Measurements from ENCODE around the gene DHH.
"Not testable (repeated sequence)": the region's sequence is repeated elsewhere in the genome, so short reads cannot be mapped to it uniquely, and the experiment has no call there.

Gene DHH

DNA sequence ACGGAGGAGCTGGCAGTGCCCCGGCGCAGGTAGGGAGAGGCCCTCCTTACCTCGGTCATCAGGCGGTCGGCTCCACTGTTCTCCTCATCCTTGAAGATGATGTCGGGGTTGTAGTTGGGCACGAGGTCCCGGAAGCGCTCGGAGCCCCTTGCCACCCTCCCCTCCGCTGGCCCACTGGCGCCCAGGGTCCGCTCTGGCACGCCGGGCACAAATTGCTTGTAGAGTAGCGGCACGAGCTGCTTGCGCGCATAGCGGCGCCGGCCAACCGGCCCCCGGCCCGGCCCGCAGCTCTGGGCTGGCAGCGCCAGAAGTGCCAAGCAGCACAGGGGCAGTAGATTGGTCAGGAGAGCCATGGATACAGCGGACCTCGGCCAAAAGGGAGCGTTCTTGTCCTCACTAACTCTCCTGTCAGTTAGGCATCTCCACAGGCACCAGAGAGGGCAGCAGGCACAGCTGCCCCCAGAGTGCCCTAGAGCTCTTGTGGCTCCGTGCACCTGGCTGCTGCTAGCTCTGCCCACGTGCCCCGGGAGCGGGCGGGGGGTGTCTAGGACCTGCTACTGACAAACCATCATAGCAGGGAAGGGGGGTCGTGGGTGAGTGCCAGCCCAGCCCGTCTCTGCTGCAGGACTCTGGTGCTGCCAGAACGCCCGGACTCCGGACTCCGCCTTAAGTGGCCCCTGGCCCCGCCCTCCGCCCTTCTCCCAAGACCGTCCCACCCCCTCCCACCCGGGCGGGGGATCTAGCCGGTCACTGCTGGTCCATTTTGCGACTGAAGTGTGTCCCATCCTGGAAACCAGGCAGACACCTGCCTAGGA, at the start of gene DHH:
TSS of gene DHH (minus strand) at position 642 of the 815 bp plus-strand sequence. CDS start at position 353, 289 bp downstream.
- DNase-seq (ENCODE audit: low read depth in 2 of 2): no peak

DNA sequence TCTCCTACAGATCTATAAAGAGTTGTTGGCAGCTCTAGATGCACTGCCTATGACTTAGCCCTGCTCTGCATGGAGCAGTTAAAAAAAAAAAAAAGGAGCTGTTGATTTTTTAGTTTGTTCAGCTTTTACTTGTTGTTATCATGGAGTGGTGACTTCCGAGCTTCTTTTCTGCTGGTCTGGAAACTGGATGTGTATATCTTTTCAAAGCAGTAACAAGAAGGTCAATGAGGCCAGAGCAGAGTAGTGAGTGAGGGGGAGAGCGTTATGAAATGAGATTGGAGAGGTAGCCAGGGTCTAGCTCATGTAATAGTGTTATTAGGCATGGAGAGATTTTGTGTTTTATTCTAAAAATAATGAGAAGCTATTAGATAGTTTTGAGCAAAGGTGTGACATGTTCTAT, 49.8 kb upstream of the DHH start:
- no peak for DNase-seq (ENCODE audit: low read depth in 2 of 2)

DNA sequence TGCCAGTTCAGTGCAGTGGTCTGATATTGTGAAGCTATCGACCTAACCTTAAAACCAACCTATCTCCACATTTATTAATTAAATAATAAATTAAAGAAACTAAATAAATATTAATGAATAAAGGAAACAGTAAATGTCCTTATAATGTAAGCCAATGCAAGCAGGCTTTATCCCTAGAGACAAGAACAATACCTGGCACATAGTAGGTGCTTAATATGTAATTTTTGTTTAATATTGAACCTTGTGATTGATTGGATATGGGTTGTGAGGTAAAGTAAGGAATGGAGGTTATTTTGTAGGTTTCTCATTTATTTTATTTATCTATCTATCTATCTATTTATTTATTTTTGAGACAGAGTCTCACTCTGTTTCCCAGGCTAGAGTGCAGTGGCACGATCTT, 44.4 kb upstream of the DHH start:
- no peak for DNase-seq (ENCODE audit: low read depth in 2 of 2)

DNA sequence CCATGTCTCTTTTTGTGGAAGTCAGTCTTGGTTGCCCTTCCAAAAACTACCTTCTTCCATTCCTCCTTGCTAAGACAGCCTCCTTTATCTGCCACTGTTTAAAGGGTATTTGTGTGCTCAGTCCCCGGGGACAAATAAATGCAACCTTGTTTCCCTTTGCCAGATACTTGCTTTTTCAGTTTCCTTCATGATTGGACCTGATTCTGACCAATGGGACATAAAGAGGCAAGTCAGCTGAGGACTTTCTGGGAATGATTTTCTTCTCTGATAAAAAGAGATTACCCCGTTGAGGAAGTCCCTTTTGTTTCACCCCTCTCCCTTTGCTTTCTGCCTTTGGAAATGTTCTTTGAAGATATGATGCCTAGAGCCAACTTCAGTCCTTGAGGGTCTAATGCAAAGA, 44.0 kb upstream of the DHH start:
- no peak for DNase-seq (ENCODE audit: low read depth in 2 of 2)

DNA sequence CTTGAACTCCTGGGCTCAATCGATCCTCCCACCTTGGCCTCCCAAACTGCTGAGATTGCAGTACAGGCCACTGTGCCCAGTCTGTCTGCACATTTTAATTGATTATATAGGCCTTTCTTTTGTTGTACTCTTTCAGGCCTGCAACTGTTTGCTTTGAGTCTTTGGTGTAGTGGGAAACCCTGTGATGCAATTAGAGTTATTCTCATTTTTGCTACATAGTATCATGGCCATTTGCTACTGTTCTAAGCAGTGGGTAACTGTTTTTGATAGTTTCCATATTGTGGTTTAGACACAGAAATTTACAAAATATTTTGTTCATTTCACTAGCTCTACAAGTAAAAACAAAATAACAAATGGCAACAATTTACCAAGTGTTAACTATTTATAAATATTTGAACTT, 42.9 kb upstream of the DHH start:
- DNase-seq (ENCODE audit: low read depth in 2 of 2): no peak

DNA sequence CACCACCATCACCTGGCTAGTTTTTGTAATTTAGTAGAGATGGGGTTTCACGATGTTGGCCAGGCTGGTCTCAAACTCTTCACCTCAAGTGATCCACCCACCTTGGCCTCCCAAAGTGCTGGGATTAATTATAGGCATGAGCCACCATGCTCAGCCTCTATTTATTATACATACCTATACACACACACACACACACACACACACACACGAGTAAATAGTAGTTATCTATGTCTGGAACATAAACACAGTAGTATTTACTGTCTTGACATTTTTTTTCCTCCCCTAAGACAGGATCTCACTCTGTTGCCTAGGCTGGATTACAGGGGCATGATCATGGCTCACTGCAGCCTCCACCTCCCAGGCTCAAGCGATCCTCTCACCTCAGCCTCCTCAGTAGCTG, 42.4 kb upstream of the DHH start:
- not testable (repeated sequence) for DNase-seq (ENCODE audit: low read depth in 2 of 2)

DNA sequence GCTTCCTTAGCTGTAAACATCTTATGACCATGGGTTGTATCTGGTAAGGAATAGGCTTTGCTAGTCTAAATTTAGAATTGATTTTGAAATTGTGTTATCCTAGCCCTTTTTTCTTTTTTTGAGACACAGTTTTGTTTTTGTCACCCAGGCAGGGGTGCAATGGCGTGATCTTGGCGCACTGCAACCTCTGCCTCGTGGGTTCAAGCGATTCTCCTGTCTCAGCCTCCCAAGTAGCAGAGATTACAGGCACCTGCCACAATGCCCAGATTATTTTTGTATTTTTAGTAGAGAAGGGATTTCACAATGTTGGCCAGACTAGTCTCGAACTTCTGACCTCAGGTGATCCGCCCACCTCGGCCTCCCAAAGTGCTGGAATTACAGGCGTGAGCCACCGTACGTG, 39.0 kb upstream of the DHH start:
- no peak for DNase-seq (ENCODE audit: low read depth in 2 of 2)

DNA sequence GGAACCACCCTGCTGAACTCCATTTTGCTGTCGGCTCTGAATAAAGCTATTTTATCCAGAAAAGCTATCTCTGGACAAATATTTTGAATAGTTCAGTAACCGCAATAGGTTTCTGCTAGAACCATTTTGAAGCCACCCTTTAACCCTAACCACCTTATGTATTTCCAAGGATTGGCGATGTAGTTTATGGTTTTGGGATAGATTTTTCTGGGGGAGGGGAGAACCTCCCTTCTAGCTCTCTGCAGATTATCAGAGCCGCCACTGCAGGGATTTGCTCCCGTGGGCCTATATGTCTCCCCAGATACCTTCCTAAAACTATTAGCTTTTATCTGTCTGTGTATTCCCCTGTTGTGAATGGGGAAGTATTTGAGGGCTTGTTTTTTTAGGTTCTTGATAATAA, 38.4 kb upstream of the DHH start:
- no peak for DNase-seq (ENCODE audit: low read depth in 2 of 2)

DNA sequence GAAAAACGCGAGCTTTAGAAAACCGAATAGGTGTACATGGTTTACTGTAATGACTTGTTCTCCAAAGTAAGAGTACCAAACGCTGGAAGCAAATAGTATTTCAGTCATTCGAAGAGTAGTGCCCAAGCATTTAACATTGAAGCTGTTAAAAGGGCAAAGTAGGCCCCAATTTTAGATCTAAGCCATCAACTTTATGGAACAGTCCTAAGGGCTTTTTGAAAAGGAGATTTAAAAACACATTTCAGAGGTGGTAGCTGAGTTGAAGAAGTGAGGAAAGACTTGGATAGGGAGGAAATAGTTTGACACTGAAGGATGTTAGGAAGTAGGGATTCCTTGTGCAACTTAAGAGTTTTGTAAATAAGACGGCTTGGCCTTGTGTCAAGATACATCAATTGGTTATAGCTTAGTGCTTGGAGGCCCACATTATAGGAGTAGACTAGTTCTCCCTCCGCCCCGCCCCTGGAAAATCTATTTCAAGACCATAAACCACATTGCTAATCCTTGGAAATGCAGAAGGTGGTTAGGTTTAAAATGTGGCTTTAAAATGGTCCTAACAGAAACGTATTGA, 37.4 kb upstream of the DHH start:
- DNase-seq (ENCODE audit: low read depth in 2 of 2): no peak

DNA sequence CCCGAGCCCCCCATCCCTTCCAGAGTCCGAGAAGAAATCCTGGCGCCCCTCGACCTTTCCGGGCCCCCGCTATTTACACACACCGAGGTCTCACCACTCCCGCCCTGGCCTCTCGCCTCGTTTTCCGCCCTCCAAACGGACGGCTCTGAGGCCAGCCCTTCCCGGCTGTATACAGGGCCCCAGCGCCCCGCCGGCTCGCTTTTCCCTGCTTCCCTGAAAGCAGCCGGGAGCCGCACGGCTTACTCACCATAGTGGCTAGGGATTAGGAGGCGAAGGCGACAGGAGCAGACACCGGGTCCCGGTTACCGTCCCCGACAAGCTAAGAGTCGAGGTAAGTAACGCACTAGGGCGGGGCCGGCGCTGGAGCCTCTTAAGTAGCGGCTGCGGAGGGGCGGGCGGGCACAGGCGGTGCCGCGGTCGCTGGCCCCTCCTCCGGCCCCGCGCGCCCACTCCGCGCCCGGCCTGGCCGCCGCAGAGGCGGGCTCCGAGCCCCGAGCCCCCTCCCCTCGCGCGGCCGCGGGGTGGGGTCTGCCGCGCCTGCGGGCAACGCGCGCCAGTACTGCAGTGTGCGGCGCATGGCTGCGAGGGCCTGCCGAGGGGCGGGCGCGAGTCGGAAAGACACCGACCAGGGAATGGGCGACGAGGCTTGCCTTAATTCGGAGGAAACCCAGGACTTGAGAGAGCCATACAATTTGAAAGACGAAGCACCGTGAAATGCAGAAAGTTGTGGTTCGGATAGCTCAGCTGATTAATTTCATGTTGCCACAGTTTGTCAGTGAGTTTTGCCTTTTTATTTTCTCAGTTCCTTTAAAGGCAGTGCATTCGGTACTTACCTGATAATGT, 36.7 kb upstream of the DHH start, which contains the start of gene TUBA1B:
TSS of gene TUBA1B (minus strand) at position 345 of the 843 bp plus-strand sequence. CDS start at position 250, 95 bp downstream.
- peak; percentile 79 to 85 for DNase-seq (ENCODE audit: low read depth in 2 of 2)

DNA sequence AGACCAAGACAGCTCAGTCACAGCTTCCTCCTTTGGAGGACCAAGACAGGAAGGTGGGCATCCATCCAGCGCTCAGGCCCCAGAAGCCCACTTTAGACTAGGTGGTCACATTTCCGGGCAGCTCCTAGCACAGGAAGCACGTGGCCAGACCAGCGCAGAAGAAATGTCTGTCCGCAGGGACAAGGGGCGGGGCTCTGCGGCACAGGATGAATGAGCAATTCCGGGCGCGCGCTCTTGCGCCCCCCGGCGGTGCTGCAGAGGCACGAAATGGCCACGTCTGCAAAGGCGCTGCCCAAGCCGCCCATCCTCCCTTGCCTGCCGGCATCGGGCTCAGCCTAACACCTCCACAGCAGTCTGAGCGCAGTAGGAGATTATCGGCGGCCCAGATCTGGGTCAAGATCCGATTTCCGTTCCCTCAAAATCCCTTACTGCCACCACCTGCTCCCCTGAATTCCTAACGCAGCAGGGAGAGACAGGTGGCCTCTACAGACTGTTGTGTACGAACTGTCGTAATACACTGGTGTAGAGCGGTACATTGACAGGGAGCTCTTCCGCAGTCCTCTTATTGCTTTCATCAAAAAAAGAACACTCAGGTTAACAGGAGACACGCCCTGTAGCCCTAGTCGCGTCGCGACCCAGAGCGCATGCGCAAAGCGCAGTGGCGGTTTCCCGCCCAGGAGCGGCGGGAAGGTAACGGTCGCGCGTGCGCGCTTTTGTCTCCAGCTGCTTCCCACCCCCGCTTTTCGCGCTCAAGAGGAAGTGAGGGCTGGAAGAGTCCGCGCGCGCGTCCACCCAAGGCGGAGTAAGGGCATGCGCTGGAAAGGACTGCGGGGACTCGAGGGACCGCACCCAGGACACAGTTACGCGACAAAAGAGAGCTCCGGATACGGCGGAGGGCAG, 35.8 kb upstream of the DHH start:
- peak; percentile 81 to 84 for DNase-seq (ENCODE audit: low read depth in 2 of 2)

DNA sequence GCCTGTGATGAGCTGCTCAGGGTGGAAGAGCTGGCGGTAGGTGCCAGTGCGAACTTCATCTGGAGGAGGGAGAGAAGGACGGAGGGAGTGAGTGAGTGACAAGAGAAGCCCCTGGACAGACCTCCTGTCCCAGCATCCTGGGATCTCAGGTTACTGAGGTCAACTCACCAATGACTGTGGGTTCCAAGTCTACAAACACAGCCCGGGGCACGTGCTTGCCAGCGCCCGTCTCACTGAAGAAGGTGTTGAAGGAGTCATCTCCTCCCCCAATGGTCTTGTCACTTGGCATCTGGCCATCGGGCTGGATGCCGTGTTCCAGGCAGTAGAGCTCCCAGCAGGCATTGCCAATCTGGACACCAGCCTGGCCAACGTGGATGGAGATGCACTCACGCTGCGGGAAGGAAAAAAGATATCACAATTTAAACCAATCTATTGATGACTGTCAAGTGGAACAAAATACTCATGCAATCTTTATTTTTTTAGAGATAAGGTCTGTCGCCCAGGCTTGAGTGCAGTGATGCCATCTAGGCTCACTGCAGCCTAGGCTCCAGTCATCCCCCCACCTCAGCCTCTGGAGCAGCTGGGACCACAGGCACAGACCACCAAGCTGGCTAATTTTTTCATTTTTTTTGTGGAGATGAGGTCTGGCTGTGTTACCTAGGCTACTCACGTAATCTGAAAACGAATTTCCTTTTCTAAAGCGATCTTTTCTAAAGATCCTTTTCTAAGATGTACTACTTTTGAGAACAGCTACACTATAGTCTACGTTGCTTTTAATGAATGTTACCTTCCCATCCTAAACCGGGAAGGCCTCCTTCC, 34.9 kb upstream of the DHH start:
- no peak for DNase-seq (ENCODE audit: low read depth in 2 of 2)

DNA sequence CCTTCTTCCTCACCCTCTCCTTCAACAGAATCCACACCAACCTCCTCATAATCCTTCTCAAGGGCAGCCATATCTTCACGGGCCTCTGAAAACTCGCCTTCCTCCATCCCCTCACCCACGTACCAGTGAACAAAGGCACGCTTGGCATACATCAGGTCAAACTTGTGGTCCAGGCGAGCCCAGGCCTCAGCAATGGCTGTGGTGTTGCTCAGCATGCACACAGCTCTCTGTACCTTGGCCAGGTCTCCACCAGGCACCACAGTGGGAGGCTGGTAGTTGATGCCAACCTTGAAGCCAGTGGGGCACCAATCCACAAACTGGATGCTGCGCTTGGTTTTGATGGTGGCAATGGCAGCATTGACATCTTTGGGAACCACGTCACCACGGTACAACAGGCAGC, 33.4 kb upstream of the DHH start:
- DNase-seq (ENCODE audit: low read depth in 2 of 2): not testable (repeated sequence)

DNA sequence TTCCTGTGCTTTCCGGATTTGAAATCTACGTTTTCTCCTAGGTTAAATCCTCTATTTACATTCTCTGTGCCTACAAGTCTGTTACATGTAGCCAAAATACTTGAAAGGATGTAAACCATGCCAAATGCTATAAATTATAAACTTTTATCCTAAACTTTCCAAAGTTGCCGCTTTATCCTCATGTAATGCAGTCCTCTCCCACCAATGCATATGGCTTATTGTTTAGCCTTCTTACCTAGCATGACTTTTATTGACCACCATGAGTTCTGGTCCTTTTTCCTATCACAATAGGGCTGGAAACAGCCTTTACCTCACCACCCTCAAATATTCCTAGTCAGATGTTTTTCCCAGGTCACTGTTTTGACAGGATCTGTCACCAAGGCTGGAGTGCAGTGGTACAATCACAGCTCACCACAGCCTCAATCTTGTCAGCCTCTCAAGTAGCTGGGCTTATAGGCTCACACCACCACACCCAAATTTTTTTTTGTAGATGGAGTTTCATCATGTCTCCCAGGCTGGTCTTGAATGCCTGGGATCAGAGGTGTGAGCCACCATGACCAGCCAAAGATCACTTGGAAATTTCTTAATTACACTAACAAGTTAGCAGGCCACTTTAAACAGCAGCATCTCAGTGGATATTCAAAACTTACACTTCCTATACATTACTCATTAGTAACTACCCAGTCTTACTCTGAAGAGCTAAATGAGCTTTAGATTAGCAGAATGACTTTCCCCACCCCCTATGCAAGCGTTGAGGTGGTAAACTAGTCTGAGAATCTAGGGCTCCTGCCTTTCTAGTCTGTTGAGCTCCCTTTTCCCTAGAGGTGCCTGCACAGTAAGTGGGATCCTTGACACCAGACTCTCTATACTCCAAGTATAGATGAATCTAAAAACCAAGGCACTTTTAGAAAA, 32.5 kb upstream of the DHH start:
- DNase-seq (ENCODE audit: low read depth in 2 of 2): no peak

DNA sequence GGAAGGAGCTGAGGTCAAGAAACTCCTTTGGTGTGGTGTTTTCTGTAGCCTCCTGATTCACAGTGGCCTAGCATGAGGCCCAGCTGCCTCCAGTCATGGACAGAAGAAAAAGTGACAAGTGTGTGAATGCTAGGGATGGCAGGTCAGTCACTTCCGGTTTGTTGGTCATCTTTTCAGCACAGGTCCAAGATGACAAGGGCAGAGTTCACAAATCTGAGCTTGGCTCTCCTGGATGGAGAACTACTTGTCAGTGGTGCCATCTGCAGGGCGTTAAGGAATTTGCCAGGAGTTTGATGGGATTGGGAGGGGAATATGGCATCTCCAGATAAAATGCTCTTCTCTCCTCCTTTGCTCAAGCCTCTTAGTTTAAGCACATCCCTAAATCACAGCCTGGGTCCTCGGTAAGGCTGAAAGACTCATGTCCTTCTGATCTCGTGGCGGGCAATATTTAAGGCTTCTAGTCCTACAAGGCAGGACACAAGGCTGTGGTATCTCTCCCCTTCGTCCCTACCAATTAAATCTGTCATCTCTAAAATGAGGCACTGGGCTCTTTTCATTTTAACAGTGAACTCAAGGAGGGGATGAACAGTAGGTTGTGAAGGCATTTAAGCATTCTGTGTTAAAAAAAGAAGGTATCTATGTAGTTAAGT, 26.6 kb upstream of the DHH start:
- DNase-seq (ENCODE audit: low read depth in 2 of 2): no peak

DNA sequence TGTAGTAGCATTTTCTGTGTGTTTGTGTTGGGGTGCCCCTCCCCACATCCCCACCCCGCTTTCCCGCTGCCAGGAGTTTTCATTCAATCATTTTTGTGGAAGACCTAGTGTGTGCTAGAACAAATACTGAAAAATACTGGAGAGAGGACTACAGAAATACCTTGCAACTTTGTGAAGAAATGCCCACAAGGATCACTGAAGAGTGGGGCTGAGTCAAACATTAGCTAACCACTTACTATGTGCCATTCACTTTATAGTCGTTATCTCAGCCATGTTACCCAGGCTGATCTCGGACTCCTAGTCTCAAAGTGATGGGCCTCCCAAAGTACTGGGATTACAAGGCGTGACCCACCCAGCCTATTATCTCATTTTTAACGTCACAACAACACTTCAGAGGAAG, 16.6 kb upstream of the DHH start:
- no peak for DNase-seq (ENCODE audit: low read depth in 2 of 2)

DNA sequence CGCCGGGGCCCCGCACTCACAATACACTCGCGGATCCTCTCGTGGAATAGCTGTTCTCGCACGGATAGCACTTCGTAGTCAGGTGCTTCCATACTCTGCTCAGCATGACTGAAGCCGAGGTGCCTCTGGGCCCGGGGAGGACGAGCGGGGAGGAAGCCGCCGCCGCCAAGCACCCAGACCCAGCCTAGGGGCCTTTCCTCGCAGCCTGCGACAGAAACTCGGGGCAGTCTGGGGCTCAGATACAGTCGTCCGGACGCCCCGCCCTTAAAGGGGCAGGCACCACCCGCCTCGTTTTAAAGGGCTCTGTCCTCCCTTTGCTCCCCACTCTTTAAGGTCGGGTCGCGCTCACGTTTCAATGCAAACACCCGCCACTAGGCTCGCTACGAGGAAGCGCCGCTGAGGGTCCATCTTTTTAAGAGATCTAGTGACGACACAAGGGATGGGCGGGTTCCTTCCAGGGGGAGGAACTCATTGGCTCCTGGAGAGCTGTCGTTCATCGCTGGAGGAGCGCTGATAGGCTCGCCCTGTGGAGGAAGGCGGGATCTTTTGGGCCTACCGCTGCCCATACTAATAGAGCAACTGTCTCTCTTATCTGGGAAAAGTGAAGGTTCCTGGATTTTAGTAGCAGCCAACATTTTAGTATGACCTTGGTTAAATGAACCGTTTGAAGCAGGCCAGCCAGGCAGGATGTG, 16.0 kb upstream of the DHH start, which contains the start of gene LMBR1L:
TSS of gene LMBR1L (minus strand) at position 384 of the 692 bp plus-strand sequence. CDS start at position 92, 292 bp downstream.
- DNase-seq (ENCODE audit: low read depth in 2 of 2): peak; percentile 84 to 88

All from stimulated activated CD4-positive, alpha-beta T cell treated with anti-CD3 and anti-CD28 coated beads, Interleukin-1b, Interleukin-23, amount 100 ng/mL, for 1 hour (primary cell).